Lower leg skin (tissue), 3 donors: ENCODE results near the gene SAMD8.

Experiments
- CTCF ChIP-seq, 3 donors: fragments of 450-650 bp; IDR thresholded peaks; one replicate each; pipeline ENCODE4 v1.5.1; 2016; ENCODE audit warnings: antibody characterized with exemption in 3 of 3, mild to moderate bottlenecking in 3 of 3, moderate library complexity in 2 of 3
- POLR2A ChIP-seq, 2 donors: fragments of 450-650 bp; IDR thresholded peaks; one replicate each; pipeline ENCODE4 v1.6.1; 2016 to 2017; ENCODE audit warnings: antibody characterized with exemption in 2 of 2, mild to moderate bottlenecking in 1 of 2, moderate library complexity in 1 of 2

- TF ChIP-seq POLR2A (IDR thresholded peaks at IDR 0.05) = no peak
- no peak for TF ChIP-seq CTCF (IDR thresholded peaks at IDR 0.05)
Measured at GRCh38 chr10:75095631-75096030, 15.8 kb upstream of the SAMD8 start.
